ENCODE data around the gene B4GALNT1.

The B4GALNT1 gene

DNA sequence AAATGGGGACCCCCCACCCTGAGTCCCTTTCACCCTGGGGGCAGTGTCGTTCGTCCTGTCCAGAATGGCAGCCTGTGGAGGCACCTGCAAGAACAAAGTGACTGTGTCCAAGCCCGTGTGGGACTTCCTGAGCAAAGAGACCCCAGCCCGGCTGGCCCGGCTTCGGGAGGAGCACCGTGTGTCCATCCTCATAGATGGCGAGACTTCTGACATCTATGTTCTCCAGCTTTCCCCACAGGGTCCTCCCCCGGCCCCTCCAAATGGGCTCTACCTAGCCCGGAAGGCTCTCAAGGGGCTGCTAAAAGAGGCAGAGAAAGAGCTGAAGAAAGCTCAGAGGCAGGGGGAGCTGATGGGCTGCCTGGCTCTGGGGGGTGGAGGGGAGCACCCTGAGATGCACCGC lies 26.2 kb downstream of the B4GALNT1 start:
- no peak for DNase-seq (ENCODE audit: low spot score)
- POLR2A ChIA-PET (ENCODE audit: low non-redundant PET): no interaction called here
- TF ChIP-seq, protein P1, sequence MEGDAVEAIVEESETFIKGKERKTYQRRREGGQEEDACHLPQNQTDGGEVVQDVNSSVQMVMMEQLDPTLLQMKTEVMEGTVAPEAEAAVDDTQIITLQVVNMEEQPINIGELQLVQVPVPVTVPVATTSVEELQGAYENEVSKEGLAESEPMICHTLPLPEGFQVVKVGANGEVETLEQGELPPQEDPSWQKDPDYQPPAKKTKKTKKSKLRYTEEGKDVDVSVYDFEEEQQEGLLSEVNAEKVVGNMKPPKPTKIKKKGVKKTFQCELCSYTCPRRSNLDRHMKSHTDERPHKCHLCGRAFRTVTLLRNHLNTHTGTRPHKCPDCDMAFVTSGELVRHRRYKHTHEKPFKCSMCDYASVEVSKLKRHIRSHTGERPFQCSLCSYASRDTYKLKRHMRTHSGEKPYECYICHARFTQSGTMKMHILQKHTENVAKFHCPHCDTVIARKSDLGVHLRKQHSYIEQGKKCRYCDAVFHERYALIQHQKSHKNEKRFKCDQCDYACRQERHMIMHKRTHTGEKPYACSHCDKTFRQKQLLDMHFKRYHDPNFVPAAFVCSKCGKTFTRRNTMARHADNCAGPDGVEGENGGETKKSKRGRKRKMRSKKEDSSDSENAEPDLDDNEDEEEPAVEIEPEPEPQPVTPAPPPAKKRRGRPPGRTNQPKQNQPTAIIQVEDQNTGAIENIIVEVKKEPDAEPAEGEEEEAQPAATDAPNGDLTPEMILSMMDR (conservative IDR thresholded peaks at IDR 0.05; ENCODE audit: low read depth): no peak
- H3K27ac ChIP-seq: no peak overlapping the region
- CTCF ChIA-PET: interaction anchor here (0.7 to 1.9 kb wide), 4 partner anchors 24 to 556 kb away, joined by 3 to 9 read pairs (median 4); partner anchors contain the start of gene B4GALNT1

DNA sequence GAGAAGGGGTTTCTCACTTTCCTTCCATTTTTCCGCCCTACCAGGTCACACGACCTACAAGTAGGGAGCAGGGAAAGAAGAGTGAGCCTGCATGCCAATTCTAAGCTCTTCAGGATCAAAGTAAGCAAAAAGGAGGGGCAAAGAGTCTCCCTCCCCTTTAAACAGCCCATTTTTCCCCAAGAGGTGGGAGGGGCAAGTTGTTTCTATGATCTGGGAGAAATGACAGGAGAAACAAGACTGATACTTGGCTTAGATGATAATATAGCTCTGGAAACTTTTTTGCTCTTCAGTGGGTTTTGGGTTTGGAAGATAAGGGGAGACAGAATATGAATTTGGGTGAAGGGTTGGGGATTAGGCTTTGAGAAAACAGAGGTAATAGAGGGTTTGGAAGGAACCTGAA lies 26.6 kb downstream of the B4GALNT1 start:
- TF ChIP-seq, protein P1 (conservative IDR thresholded peaks at IDR 0.05; ENCODE audit: low read depth): no peak
- ChIA-PET CTCF (interaction anchor here (0.6 to 1.9 kb wide), 5 partner anchors 14 to 129 kb away, joined by 3 to 9 read pairs (median 4); partner anchors contain the start of gene B4GALNT1), POLR2A (ENCODE audit: low non-redundant PET) (no interaction called here)
- DNase-seq (ENCODE audit: low spot score): no peak
- no peak overlapping the region for H3K27ac ChIP-seq

DNA sequence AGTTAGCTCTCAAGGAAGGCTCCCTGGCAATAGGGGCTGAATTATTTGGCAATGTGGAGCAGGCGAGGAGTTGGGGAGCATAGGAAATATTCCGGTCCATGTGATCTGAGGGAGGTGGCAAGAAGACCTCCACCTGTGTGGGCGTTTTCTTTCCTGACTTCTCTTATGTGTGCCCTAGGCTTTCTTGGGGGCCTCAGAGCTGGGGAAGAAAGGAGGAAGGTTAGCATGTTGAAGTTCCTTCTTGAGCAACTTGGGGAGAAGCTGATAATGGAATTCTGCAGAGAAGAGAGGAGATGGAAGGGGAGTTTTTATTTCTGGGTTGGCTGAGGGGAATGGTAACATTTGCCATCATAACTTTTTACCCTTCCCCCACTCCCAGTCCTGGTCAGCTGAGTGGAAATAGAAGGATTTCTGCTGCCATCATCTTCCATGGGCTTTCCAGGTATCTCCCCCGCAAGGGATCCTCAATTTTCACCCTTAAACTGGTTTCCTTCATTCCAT lies 27.1 kb downstream of the B4GALNT1 start:
- no peak for DNase-seq (ENCODE audit: low spot score)
- peak overlapping the region; percentile 72 for H3K27ac ChIP-seq
- ChIA-PET POLR2A (ENCODE audit: low non-redundant PET) (no interaction called here), CTCF (interaction anchor here (0.6 to 1.9 kb wide), 7 partner anchors 9 to 130 kb away, joined by 3 to 9 read pairs (median 4); partner anchors contain the start of gene B4GALNT1)
- TF ChIP-seq, protein P1 (conservative IDR thresholded peaks at IDR 0.05; ENCODE audit: low read depth): no peak

DNA sequence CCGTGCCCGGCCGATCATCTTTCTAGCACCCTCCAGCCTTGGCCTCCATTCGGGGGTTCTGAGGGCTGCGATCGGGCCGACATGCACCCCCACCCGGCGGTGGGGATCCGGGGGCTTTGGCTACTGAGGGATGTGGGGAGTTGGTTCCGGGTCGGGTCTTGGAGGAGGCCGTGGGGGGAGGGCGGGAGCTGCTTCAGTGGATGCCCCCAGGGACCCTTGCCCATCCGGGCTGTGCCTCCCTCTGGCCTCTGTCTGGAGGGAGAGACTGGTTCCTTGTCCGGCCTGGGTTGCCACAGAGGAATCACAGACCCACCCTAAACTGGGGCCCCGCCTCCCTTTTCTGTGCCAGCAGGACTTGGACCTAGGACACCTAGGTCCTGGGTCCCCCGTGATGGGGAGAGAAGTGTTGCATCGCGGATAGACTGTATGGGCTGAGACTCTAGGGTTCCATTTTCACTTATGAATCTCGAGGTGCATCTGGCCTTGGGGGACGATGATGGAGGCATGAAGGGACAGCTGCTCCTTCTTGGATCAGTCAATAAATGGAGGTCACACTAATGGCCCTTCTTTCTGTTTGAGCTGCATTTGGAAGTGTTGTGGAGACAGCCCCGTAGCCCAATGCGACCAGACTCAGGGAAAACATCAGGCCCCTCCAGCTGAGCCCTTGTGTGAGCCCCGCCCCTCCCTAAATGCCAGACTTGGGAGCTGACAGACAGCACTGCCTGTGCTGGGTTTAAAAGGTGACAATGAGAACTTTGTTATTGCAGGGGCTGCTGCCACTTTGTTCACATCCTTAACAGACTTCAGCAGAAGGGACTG lies 27.8 kb downstream of the B4GALNT1 start:
- TF ChIP-seq, protein P1 (conservative IDR thresholded peaks at IDR 0.05; ENCODE audit: low read depth): no peak
- CTCF ChIA-PET: interaction anchor here (0.6 to 1.9 kb wide), 6 partner anchors 9 to 50 kb away, joined by 3 to 9 read pairs (median 5); no protein-coding TSS in a partner anchor
- POLR2A ChIA-PET (ENCODE audit: low non-redundant PET): no interaction called here
- peak overlapping the region; percentile 72 for H3K27ac ChIP-seq
- no peak for DNase-seq (ENCODE audit: low spot score)

DNA sequence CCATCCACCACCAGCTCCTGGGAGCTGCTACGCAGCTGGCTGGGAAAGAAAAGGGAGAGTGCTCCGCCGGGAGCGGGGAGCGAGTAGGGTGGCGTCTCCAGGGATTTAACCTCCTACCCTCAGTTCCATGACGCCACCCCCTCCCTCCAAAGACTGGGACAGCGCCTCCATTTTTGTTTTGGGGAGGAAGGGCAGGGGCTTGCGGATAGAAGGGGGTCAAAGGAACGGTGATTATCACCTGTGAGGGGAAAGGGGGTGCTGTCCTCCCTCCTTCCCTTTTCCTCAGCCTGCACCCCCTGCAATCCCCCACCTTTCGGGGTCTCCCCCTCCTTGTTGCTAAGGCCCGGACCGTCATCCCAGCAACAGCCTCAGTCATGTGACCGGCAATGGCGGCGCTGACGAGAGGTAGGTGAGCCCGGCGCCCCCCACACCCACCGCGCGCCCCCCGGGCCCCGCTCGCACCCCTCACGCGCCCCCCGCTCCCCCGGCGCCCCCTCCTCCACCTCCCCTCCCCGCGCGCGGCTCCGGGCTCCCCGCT lies 28.5 kb downstream of the B4GALNT1 start, which contains the start of gene DTX3:
TSS of gene DTX3 (plus strand) at position 371 of the 538 bp plus-strand sequence. CDS start 1,694 bp downstream, outside the sequence.
- ChIA-PET POLR2A (ENCODE audit: low non-redundant PET) (interaction anchor here (0.6 kb wide), 1 partner anchor 308 kb away, joined by 4 read pairs; no protein-coding TSS in a partner anchor), CTCF (interaction anchor here (0.6 to 1.0 kb wide), 2 partner anchors 21 to 51 kb away, joined by 5 to 7 read pairs; no protein-coding TSS in a partner anchor)
- H3K27ac ChIP-seq: peak within 1 kb of the TSS; percentile 72
- TF ChIP-seq, protein P1 (conservative IDR thresholded peaks at IDR 0.05; ENCODE audit: low read depth): no peak
- no peak for DNase-seq (ENCODE audit: low spot score)

DNA sequence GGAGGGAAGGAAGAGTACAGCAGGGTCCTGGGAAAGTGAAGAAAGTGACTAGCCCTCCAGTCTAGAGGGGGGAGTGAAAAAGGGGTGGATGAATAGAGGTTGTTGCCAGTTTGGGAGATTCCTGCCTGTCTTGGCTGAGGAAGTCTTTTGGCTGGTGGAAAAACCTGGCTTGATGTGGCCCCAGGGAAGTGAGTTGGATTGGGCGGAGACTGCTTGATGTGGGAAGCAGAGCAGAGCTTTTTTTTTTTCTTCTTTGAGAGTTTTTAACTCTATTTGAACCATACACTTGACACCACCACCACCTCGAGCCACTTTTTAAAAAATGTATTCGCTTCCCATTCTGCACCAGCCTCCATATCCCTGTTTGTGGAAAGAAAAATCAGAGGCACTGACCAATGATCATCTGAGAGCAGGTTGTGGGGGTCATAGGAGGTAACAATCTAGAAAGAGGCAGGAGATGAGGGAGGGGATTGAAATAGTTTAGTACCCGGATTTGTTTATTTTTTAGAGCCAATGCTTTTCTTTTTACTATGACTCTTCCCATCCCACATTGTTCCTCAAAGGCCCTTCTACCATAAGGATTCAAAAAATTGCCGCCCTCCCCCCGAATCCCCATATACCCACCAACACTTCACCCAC lies 29.1 kb downstream of the B4GALNT1 start:
- DNase-seq (ENCODE audit: low spot score): no peak
- CTCF ChIA-PET: interaction anchor here (0.6 to 1.0 kb wide), 4 partner anchors 16 to 390 kb away, joined by 3 to 6 read pairs (median 4); no protein-coding TSS in a partner anchor
- POLR2A ChIA-PET (ENCODE audit: low non-redundant PET): interaction anchor here (0.6 kb wide), 1 partner anchor 308 kb away, joined by 4 read pairs; no protein-coding TSS in a partner anchor
- H3K27ac ChIP-seq: peak overlapping the region; percentile 72
- TF ChIP-seq, protein P1 (conservative IDR thresholded peaks at IDR 0.05; ENCODE audit: low read depth): no peak
